SW 1271 (cell line): ENCODE measurements around the gene RNU1-4.
"Not testable (repeated sequence)": the region's sequence is repeated elsewhere in the genome, so short reads cannot be mapped to it uniquely, and the experiment has no call there.

Source experiments
- DNase-seq, 2 experiments: peaks; one replicate each; lab custom pipeline; 2025; lab: John Stamatoyannopoulos, UW

RNU1-4 gene

DNA sequence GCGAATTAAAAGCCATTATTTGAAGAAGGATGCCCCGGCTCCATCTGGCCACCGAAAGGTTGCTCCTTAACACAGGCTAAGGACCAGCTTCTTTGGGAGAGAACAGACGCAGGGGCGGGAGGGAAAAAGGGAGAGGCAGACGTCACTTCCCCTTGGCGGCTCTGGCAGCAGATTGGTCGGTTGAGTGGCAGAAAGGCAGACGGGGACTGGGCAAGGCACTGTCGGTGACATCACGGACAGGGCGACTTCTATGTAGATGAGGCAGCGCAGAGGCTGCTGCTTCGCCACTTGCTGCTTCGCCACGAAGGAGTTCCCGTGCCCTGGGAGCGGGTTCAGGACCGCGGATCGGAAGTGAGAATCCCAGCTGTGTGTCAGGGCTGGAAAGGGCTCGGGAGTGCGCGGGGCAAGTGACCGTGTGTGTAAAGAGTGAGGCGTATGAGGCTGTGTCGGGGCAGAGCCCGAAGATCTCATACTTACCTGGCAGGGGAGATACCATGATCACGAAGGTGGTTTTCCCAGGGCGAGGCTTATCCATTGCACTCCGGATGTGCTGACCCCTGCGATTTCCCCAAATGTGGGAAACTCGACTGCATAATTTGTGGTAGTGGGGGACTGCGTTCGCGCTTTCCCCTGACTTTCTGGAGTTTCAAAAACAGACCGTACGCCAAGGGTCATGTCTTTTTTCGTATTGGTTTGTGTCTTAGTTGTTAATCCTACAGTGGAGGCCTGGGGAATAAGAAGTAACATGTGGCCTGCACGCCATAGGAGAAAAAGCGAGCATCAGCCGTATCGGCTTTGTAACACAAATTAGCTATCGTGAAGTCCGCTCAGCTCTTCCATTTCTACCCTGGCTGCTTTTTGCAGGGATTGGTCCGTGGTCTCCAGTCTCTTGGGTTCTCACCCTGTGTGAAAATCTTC is at the start of gene RNU1-4:
TSS of gene RNU1-4 (plus strand) at position 470 of the 918 bp plus-strand sequence.
- not testable (repeated sequence) for DNase-seq

DNA sequence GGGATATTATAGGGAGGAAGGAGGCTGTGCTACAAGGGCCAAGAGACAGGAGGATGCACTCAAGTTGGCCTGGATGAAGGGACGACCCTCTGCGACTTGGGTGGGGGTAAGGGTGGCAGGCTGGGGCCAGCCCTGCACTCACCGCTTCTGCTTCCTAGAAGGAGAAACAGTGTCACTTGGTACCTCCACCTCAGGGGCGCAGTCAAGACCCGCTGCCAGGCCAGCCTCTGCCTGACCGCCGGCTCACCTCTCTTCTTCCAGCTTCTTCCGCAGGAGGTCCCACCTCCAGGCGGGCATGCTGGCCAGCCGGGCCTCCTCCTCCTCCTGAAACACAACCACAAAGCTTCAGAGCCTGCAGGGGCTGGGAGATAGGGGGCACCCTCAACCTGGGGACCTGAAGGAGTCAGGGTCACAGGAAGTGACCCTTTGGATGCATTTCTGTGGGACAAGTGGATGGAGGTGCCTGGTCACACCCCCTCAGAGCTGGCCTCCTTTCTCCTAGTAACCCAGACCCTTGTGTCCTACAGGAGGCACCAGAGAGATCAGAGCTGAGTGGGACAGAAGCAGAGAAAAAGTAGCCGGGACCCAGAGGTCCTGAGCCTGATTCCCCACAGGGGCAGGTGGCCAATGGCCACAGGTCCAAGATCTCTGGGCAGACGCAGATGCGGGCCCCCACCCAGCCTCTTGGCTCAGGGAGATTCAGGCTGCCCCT is 49.2 kb upstream of the RNU1-4 start:
- not testable (repeated sequence) for DNase-seq

DNA sequence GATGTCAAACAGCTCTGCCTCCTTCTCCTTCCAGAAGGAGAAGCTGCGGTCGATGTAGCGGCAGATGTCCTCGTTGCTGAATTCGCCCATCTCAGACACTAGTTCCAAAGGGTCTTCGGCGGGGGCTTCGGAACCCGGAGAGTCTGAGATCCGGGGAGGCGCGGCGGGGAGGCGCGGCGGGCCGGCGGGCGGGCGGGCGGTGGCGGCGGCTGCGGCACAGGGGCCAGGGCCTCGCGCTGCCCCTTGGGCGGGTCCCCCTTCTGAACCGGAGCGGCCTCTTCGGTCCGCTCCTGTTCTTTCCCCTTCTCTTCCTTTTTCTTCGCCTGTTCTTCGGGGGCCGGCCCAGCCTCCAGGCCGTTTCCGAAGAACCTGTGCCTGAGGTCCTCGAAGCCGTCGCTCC is 48.0 kb upstream of the RNU1-4 start:
- not testable (repeated sequence) for DNase-seq

DNA sequence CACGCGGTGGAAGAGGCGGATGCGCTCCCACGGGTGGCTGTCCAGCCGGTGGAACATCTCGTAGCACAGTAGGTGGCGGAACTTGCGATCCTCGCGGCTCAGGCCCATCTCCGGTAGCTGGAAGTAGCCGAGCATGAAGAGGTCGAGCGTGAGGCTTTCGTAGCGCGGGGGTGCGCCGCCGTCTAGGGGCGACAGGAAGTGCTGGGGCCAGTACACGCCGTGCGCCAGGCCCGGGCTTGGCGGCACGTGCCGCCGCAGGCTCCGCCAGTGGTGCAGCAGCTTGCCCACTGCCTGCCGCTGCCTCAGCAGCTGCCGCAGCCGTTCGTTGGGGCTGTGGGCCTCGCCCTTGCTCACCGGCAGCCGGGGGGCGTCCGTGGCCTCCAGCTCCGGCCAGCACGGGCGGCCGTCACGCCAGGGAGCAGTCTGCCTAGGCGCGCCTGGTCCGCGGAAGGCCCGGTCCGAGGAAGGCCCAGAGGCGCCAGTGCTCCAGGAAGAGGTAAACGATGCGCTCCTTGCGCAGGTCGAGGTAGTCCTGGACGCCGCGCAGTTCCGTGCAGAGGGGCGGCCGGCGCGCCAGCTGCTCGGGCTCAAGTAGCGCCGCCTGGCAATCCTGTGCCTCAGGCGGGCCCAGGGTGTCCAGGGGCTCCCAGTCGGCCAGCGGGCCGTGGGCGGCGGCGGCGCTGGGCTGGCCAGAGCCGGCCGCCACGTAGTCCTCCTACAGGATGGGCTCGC is 47.4 kb upstream of the RNU1-4 start:
- not testable (repeated sequence) for DNase-seq

DNA sequence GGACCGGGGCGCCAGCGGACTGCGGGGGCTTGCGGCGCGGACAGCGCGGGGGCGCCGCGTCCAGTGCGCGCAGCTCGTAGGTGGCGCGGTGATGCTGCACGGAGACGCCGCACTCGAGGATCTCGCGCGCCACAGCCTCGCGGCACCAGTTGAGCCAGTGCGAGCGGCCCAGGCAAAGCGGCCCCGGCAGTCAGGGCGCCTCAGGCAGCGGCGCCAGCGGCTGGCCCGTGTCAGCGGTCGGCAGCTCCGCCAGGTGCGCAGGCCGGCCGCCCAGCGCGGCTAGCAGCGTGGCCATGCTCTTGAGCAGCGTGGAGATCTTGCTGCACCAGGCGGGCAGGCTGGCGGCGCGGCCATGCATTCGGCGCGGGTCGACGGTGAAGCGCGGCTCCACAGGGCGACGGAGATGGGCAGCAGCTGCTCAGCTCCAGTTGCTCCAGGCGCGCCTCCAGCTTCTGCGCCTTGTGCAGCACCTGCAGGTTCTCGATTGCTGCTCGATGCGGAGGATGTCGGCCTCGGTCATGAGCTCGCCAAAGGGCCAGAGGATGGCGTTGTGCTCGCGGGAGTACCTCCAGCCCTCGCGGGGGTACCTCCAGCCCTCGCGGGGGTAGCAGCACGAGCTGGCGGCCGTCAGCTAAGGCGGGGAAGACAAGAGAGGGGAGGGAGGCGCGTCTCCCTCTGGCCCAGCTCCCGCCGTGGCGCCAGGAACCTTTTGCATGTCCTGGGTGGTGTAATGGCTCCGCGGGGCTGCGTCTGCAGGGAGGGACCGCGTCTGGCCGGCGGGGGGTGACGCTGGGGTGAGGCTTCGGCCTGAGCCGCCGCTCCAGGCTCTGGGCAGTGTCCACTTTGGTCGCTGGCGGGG is 46.6 kb upstream of the RNU1-4 start:
- DNase-seq, result not testable (repeated sequence)

DNA sequence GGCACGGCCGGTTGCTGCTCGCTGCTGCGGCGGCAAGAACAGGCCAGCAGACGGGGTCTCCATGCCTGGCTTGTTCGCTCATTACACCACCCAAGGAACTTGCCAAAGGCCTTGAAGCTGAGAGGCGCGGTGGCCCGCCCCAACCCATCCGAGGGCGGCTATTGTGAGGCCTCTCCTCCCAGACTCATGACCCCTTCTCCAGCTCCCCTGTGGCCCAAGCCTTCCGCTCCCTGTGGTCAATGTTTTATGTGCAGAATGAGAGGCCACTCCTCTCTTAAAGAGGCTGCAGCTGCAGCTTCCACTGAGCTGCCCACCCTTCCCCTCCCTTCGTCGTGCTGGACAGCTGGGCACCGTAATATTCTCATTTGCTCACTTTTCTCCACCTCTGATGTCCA is 46.0 kb upstream of the RNU1-4 start:
- DNase-seq, result not testable (repeated sequence)

DNA sequence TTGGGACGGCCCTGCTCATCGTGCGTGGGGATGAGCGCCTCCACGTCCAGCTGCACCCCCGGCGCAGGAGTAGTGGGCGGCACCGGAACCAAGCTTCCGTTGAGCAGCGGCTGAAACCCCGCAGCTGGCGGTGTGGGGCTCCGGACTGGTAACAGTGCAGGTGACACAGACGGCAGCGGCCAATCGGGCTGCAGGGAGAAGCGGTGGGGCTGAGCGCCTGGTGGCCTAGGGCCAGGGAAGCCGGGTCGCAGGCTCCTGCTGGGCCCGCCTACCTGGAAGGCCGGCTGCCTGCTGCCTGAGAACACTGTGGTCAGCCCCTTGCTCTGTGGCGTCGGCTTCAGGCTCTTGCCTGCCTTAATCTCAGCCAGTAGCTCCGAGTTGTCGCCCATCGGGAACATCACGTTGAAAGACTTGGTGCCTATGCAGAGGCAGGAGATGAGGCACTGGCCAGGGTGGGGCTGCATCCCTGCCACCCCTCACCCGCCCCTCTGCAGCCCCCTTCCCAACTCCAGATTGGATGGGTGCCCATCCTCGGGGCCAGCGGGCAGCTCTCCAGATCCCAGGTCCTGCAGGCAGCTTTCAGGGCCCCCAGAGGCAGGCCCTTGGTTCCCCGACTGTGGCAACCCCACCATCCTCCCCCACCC is 43.7 kb upstream of the RNU1-4 start:
- not testable (repeated sequence) for DNase-seq

DNA sequence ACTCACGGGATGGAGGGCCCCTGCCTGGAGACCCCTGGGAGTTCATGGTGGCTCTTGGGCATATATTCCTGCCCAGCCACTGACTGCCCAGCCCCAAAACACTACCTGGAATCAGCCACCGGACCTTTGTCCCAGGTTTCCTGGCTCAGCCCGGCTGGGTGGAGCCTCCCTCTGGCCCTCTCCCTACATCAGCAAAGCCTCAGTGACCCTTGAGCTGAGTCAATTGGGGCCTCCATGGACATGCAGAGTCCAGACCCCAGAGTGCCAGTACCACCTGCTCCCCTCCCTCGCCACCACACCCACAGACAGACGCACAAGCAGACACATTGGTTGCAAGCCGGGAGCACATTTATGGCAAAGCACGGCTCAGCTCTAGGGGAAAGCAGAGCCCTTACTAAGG is 43.2 kb upstream of the RNU1-4 start:
- not testable (repeated sequence) for DNase-seq

DNA sequence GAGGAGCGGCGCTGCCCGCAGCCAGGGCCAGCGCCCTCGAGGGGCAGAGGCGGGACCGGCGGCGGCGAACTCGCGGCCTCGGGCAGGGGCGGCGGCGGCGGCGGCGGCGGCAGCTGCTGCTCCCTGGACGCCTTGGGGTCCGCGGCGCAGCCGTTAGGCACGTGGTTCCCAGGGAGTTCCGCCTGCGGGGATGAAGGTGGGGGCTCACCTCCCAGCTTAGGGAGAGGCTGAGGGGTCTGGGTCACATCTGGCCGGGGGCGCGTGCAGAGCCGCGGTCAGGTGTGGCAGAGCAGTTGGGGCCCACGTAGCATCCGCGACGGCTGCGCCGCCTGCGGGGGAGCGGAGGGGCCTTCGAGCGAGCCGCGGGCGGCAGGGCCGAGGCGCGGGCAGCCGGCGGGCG is 40.9 kb upstream of the RNU1-4 start:
- DNase-seq, result not testable (repeated sequence)

DNA sequence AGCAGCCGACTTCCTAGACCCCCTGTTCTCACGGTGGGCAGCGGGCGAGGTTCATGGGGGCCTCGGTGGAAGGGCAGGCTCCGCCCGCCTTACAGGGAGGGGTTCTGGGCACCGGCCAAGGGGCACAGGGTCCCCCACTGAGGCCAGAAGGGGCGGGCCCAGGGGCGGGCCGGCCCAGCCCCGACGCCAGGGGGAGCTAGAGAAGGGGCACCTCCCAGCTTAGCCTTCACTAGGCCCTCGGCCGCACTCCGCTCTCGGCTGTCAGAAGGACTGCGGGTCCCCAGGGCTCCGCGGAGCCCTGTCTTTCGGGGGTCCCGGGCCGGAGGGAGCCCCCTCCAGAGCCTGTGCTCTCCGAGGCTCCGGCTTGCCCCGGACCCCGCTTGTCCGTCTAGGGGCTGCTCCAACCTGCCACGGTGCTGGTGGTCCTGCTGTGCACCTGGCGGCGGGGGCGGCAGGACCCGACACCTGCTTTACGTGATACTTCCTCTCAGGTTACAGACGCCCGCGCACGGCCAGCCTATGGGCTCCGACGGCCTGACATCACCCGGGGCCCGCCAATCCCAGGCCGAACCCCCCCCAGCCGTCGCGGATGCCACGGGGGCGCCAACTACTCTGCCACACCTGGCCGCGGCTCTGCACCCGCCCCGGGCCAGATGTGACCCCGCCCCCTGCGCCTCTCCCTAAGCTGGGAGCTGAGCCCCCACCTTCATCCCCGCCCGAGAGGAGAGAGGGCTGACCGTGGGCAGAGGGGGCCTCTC is 40.0 kb upstream of the RNU1-4 start:
- not testable (repeated sequence) for DNase-seq

DNA sequence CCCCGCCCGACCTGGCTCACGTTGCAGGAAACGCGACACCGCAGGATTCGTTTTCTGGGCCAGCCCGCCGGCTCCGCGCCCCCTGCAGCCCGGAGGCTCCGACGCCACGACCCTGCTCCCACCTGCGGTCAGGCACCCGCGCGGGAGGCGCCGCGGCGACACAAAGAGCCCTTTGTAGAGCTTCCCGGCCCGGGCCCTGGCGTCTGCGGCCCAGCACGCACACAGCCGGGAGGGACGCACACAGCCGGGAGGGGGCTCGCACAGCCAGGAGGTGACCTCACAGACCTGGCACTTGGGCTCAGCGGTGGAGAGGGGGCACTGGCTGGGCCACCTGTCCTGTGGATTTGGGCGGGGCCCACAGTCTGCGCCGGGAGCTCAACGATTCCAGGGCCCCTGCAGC is 39.1 kb upstream of the RNU1-4 start:
- DNase-seq, result not testable (repeated sequence)

DNA sequence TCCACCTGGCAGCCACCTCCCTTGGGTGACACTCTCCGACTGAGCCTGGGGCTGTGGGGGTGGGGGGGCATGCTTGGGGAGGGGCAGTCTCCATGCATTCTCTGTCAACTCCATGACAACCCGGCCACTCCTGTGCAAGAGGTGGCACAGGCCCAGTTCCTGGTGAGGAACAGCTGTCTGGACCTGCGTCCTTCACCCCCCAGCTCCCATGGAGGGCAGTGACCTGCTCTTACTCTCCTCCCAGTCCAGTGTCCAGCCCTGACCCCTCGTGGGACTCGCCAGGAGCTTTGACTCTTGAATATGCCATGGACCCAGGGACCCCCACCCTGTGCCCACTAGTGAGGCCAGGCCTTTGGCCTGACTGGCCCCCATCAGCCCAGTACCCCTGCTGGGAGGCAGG is 38.0 kb upstream of the RNU1-4 start:
- DNase-seq, result not testable (repeated sequence)

DNA sequence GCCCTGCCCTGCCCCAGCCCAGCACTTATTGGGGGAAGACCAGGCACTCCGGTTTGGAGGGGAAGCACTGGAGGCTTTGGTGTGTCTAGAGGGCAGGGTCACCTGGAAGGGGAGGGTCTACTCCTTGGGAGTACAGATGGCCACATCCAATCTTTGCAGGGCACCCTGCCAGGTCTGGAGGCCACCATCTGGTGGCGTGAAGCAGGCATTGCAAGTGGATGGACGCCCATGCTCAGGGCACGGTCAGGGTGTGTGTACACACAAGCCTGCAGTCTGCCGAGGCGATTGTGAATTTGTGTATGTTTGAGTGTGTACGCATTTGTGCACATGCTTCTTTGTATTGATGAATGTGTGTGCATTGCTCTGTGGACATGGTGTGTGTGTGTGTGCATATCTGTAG is 37.2 kb upstream of the RNU1-4 start:
- DNase-seq, result not testable (repeated sequence)

DNA sequence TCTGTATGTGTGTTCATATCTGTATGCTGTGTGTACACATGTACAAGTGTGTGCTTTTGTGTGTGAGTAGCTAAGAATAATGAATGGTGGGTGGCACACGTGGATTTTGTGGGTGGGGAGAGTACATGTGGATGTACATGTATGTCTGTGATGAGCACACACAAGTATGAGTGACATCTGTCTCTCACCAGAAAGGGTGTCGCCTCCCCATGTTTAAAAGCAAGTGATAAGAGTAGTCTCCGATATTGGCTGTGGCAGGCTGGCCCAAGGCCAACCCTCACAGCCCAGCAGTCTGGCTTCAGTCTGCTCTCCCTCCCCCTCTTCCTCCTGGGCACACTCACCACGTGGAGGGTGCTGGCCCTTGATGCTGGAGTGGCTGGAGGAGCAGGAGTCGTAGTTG is 36.7 kb upstream of the RNU1-4 start:
- DNase-seq, result not testable (repeated sequence)

DNA sequence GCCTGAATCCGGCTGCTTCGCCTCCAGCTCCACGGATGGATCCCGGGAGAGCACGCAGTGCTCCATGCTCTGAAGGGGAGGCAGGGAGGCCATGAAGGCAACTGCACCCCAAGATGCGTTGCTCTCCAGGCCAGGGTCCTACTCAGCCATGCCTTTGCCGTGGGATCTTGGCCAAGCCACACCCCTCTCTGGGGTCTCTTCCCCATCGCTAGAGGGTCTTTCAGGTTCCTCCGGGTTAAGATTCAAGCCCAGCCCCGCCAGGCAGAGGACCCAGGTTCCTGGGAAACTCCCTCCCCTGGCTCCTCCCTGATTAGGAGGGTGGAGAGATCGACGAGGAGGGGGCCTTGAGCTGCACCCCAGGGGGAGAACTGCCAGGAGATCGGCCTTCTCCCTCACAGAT is 36.2 kb upstream of the RNU1-4 start:
- DNase-seq, result not testable (repeated sequence)

DNA sequence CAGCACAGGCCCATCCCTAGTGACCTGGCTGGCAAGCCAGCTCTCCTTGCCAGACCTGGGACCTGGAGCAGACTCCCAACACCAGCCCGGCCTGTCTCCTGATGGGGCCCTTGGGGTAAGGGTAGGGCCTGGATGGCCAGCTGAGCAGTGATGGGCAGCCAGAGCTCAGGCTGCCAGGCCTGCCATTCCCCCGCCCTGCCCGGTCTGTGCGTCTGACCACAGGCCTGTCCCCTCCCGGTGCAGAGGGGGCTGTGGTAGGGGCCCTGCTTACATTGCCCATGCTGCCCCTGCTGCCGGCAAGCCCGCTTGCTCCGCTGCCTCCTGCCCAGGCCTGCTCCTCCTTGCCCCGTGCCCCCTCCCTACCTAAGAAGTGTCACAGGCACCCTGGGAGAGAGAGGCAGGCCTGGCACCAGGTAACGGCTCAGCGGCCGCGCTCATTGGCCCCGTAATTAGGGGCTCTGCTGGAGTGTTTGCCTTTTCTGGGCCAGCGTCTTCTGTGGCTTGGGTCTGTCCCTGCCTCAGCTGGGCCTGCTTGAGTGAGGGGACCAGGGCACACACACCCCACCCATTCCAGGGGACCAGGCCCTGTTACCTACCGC is 35.7 kb upstream of the RNU1-4 start:
- not testable (repeated sequence) for DNase-seq

DNA sequence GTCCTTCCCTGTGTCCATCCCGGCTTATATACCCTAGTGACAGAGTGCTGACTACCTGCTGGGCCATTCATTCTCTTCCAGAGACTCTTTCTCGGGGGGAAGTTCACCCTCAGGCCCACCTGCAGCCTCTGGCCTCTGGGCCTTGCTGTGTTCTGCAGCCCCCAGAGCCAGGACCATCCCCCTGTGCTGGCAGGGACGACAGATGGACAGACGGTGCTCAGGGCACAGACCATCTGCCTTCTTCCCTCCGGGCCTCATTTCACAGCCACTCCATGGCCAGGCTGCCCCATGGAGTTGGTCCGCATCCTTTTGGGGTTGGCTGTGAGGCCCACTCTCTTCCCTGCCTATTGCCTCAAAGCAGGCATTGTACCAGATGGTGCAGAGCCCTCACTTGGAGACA is 34.0 kb upstream of the RNU1-4 start:
- not testable (repeated sequence) for DNase-seq

DNA sequence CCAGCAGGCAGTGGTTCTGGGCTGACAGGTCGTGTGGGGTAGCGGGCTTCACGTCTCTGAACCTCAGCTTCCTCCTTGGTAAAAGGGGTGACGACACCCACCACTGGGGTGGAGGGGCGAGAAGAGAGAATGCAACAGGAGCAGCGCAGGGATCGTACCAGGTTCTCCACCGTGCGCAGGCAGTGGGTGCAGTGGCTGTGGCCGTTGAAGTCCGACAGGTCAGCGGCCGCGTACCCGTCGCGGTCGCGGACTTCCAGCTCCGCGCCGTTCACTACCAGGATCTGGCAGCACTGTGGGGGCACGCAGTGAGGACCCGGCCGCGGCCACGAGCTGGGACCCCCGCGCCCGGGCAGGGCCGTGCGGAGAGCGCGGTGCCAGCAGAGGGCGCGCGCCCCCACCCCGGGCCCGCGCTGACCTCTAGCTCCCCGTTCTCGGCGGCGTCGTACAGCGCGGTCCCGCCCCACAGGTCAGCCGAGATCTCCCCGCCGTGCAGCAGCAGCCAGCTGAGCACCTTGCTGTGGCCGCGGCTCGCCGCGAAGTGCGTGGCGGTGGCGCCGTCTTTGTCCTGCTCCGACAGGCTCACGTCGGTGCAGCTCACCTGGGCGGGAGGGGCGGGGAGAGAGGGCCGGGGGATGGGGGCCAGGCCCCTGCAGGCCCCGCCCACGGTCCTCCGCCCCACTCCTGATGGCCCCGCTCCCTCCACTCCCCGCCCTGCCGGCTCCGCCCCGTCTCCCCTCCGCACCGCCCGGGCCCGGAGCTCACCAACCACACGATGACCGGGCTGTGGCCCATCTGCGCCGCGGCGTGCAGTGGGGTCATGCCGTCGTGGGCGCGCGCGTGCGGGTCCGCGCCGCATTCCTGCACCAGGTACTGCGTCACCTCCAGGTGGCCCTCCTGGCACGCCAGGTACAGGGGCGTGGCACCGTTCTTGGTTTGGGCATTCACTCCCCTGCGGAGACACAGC is 32.9 kb upstream of the RNU1-4 start:
- DNase-seq, result not testable (repeated sequence)
